ENCODE results near the gene PET100.

DNA sequence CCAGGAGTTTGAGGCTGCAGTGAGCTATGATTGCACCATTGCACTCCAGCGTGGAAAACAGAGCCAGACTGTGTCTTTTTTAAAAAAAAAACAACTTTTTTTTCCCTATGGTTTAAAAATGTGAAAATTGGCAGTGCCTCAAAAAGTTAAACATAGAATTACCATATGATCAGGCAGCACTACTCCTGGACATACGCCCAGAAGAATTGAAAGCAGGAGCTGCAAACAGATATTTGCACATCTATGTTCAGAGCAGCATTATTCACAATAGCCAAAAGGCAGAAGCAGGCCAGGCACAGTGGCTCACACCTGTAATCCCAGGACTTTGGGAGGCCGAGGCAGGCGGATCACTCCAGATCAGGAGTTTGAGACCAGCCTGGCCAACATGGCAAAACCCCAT is 35.5 kb downstream of the PET100 start:
- TF ChIP-seq, protein P1, sequence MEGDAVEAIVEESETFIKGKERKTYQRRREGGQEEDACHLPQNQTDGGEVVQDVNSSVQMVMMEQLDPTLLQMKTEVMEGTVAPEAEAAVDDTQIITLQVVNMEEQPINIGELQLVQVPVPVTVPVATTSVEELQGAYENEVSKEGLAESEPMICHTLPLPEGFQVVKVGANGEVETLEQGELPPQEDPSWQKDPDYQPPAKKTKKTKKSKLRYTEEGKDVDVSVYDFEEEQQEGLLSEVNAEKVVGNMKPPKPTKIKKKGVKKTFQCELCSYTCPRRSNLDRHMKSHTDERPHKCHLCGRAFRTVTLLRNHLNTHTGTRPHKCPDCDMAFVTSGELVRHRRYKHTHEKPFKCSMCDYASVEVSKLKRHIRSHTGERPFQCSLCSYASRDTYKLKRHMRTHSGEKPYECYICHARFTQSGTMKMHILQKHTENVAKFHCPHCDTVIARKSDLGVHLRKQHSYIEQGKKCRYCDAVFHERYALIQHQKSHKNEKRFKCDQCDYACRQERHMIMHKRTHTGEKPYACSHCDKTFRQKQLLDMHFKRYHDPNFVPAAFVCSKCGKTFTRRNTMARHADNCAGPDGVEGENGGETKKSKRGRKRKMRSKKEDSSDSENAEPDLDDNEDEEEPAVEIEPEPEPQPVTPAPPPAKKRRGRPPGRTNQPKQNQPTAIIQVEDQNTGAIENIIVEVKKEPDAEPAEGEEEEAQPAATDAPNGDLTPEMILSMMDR (IDR thresholded peaks at IDR 0.05; ENCODE audit: insufficient read depth, low read length) = no peak
- TF ChIP-seq POLR2AphosphoS5 (IDR thresholded peaks at IDR 0.05; ENCODE audit: low read depth) (no peak), GABPA (IDR thresholded peaks at IDR 0.05; ENCODE audit: low read depth) (no peak)
